Liver (tissue), 3 donors: Measurements from ENCODE around the gene TIAM1.

Source experiments
- ATF3 ChIP-seq: IDR thresholded peaks from 2 replicates; pipeline ENCODE4 v1.6.1; 2016; ENCODE audit warnings: antibody characterized with exemption
- CTCF ChIP-seq: fragments of 150-350 bp; IDR thresholded peaks from 2 replicates; pipeline ENCODE4 v1.5.1; 2017; ENCODE audit warnings: improper control_type of control experiment, low read depth, low read length; ENCODE audit not compliant: missing input control
- GABPA ChIP-seq, 2 donors: IDR thresholded peaks in 1 of 2; conservative IDR thresholded peaks in 1 of 2; 2 replicates each; pipeline ENCODE4 v1.6.1; 2016; ENCODE audit warnings: antibody characterized with exemption in 2 of 2, mild to moderate bottlenecking in 1 of 2, moderate library complexity in 1 of 2
- TAF1 ChIP-seq: conservative IDR thresholded peaks from 2 replicates; pipeline ENCODE4 v1.6.1; 2016; ENCODE audit warnings: antibody characterized with exemption, mild to moderate bottlenecking
- YY1 ChIP-seq: IDR thresholded peaks from 2 replicates; pipeline ENCODE4 v1.6.1; 2016; ENCODE audit warnings: antibody characterized with exemption, mild to moderate bottlenecking
- donor health status: healthy.
- donor health status: healthy.

GRCh38 chr21:31337996-31338907 is 5.8 kb downstream of the TIAM1 start:
- TF ChIP-seq TAF1 (no peak), CTCF (no peak), GABPA (IDR thresholded peaks at IDR 0.05 in 1 of 2, conservative IDR thresholded peaks at IDR 0.05 in 1 of 2) (no peak), YY1 (no peak), ATF3 (no peak)
